ENCODE results near the gene TRAF3IP3.

The TRAF3IP3 gene

DNA sequence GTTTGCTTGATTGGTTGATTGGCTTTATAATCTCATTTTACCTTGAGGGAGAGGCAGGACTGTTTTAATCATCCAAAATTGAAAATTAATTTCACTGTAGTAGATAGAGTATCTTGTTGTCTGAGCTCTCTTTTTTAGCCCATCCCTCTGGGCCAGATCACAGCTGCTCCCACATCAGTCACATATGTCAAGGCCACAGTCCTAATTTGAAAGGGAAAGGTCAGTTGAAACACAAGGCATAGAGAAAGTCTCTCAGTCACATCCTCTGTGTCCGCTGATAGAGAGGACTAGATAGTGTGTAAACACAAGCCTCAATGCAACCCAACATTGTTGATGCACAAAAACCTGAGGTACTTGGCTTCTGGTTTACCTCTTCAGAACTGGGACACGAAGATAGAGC lies 21.7 kb downstream of the TRAF3IP3 start:
- no peak for TF ChIP-seq CTCF (IDR thresholded peaks at IDR 0.05; ENCODE audit: low read depth, low read length)
- in situ Hi-C loops (cut with HindIII; ENCODE audit: low sequenced_read_pairs), result no loop called here
- no peak overlapping the region for H3K4me3 ChIP-seq (ENCODE audit: low read depth, low read length)
- DNase-seq (ENCODE audit: low read depth, low spot score), result no peak

DNA sequence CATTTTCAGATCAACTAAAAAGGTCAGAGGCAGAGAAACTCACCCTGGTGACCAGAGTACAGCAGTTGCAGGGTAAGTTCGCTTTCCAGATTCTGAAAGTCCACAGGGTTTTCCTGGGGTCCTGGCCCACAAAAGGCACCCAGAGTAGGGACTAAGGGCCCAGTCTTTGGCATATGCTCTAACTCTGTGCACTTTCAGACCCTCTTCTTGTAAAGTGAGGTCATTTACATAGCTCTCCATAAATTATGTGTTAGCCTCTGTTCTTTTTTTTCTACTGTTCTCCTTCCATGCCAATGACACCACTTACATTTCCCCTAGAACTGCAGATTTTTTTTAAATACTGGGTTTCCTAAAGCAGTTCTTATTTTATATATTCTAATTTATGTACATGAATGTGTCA lies 22.2 kb downstream of the TRAF3IP3 start:
- TF ChIP-seq CTCF (IDR thresholded peaks at IDR 0.05; ENCODE audit: low read depth, low read length), result no peak
- in situ Hi-C loops (cut with HindIII; ENCODE audit: low sequenced_read_pairs), result no loop called here
- DNase-seq (ENCODE audit: low read depth, low spot score), result no peak
- H3K4me3 ChIP-seq (ENCODE audit: low read depth, low read length), result no peak overlapping the region

- no peak overlapping the region for H3K4me3 ChIP-seq (ENCODE audit: low read depth, low read length)
- TF ChIP-seq CTCF (IDR thresholded peaks at IDR 0.05; ENCODE audit: low read depth, low read length), result no peak
- DNase-seq (ENCODE audit: low read depth, low spot score), result no peak
- in situ Hi-C loops (cut with HindIII; ENCODE audit: low sequenced_read_pairs), result no loop called here
These were observed 24.4 kb downstream of the TRAF3IP3 start for GRCh38 chr1:209780268-209780667.

GRCh38 chr1:209783386-209783785 lies 27.5 kb downstream of the TRAF3IP3 start:
- no peak for DNase-seq (ENCODE audit: low read depth, low spot score)

GRCh38 chr1:209784265-209785169 lies 28.7 kb downstream of the TRAF3IP3 start, which contains the start of gene C1orf74:
C1orf74 (minus strand) TSS chr1:209784559; CDS start chr1:209783634, 925 bp downstream.
- peak; percentile 98 for DNase-seq (ENCODE audit: low read depth, low spot score)
- no peak for TF ChIP-seq CTCF (IDR thresholded peaks at IDR 0.05; ENCODE audit: low read depth, low read length)
- H3K4me3 ChIP-seq (ENCODE audit: low read depth, low read length), result peak within 1 kb of the TSS; percentile 88
- in situ Hi-C loops (cut with HindIII; ENCODE audit: low sequenced_read_pairs), result no loop called here

More at GRCh38 chr1:209783386-209783785, 27.5 kb downstream of the TRAF3IP3 start:
- peak overlapping the region; percentile 88 for H3K4me3 ChIP-seq (ENCODE audit: low read depth, low read length)
- no peak for TF ChIP-seq CTCF (IDR thresholded peaks at IDR 0.05; ENCODE audit: low read depth, low read length)
- in situ Hi-C loops (cut with HindIII; ENCODE audit: low sequenced_read_pairs), result no loop called here

DNA sequence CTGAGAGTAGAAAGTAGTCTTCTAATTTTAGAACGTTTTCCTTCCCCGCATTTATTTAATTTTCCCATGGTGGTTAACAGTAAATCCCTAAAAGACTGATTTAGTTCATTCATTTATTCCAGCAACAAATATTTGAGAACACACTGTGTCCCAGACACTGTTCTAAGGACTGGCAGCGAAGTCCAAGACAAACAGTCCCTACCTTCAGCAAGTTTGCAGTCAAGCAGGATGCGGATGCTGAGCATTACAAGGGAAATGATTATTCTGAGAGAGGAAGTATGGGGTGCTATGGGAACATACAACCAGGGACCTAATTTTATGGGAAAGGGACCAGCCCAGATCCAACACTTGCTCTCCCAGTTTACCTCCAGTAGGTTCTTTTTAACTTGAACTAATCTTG lies 29.7 kb downstream of the TRAF3IP3 start:
- DNase-seq (ENCODE audit: low read depth, low spot score), result no peak
- no peak overlapping the region for H3K4me3 ChIP-seq (ENCODE audit: low read depth, low read length)
- in situ Hi-C loops (cut with HindIII; ENCODE audit: low sequenced_read_pairs), result no loop called here
- no peak for TF ChIP-seq CTCF (IDR thresholded peaks at IDR 0.05; ENCODE audit: low read depth, low read length)
